ENCODE results near the gene STK33.

Gene STK33

DNA sequence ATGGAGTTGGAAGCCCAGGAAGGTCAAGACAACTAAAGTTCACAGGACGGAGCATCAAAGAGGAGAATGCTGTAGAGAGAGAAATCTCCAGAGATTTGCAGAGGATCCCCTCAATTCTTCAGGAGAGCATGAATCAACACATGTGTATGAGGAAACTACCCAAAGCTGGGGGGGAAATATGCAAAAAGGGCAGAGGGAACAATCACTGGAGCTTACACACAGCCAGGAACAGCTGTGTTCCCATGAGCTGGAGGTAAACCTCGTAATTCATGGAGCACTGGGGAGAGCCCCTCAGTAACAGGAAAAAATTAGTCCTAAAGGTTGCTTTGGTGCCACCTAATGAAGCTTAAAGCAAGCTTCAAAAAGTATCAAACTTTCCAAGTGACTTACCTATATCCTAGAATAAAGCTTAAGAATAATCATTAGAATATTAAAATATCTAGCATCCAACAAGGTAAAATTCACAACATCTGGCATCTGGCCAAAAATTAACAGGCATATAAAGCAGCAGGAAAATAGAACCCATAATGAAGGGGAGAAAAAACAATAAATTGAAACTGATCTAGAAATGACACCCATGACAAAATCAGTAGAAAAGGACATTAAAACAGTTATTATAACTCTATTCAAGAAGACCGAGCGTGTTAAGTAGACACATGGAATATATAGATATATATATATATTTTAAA lies 134.2 kb downstream of the STK33 start:
- DNase-seq (ENCODE audit: insufficient read length, low spot score) = no peak

DNA sequence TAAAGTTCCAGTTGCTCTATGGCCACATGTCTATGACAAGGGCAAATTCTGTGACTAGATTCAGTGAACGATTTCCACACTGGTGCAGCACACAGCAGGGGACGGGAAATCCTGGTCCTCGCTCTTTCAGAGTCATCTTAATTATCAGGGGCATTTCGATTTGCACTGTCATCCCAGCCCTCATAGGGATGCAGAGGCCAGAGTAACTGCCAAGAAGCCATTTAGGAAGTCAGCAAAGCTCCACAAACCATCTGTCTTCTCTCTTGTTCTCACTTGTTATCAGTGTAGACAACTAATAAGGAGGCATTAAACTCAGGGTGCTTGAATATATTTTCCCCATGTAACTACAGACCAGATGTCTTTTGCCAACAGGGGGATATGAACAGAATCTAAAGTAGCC lies 151.7 kb downstream of the STK33 start:
- peak; percentile 56 for FAIRE-seq

More for the DNA sequence above, 134.2 kb downstream of the STK33 start:
- no peak for FAIRE-seq

DNA sequence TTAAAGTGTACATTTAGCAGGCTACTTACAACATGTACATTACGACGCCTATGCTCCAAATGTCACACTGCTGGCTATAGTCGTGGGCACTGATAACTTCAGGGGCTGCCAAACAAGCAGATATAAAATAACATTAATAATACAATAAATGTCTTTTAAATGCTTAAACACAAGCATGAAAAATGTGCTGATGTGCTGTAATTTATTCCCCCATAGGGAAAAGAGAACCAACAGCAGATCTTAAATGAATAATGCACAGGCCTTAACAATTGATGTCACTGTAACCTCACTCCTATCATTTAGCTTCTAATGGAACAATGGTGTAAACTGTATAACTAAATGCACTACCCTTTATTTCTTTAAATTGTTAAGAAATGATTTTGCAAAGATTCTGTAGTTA lies 153.4 kb downstream of the STK33 start:
- no peak for DNase-seq (ENCODE audit: insufficient read length, low spot score)
- no peak for FAIRE-seq

More for the DNA sequence above, 151.7 kb downstream of the STK33 start:
- no peak for DNase-seq (ENCODE audit: insufficient read length, low spot score)

GRCh38 chr11:8429483-8429882 lies 164.5 kb downstream of the STK33 start:
- DNase-seq (ENCODE audit: insufficient read length, low spot score) = no peak
- FAIRE-seq = no peak

DNA sequence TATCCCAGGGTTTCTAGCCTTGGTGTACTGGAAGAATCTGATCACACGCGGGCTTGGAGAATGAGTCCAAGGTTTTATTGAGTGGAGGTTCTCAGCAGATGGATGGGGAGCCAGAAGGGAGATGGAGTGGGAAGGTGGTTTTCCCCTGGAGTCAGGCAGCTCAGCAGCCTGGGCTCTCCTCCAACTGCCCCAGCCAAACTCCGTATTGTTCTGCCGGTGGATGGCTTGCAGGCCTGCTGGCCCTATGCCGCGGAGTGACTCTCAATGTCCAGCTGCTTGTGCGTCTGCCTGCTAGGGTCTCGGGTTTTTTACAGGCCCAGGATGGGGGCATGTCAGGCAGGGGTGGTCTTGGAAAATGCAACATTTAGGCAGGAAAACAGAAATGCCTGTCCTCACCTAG lies 168.0 kb downstream of the STK33 start:
- FAIRE-seq (no peak), DNase-seq (ENCODE audit: insufficient read length, low spot score) (no peak)

GRCh38 chr11:8415195-8415594 lies 178.8 kb downstream of the STK33 start:
- no peak for DNase-seq (ENCODE audit: insufficient read length, low spot score)
- no peak for FAIRE-seq

DNA sequence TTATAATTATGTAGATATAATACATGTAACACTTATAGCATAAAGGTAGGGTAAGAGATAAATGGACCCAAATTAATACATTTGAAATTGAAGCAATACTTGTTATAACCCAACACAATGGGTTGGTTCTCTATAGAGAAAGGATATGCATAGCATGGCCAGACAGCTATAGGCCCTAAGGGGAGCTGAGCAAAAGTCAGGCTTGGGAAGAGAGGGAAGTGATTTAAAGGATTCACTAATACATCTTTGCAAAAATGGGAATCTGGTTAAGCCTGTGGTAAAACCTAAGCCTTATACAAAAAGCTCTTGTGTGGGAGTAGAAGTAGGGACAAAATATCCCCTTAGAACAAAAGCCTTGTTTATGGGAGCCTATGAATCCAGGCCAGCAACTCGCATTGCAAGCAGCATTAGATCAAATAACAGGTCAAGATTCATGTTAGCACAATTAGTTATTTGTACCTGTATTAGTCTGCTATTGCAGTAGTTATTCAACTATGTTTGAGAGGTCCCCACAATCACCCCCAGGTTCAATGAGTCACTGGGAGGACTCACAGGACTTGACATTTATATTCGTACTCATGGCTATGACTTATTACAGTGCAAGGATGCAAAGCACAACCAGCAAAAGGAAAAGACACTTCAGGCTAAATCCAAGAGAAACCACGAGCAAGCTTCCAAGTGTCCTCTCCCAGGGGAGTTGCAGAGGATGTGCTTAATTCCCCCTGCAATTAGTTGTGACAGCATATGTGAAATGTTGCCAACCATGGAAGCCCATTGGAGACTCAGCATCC lies 185.7 kb downstream of the STK33 start:
- no peak for FAIRE-seq
- no peak for DNase-seq (ENCODE audit: insufficient read length, low spot score)

DNA sequence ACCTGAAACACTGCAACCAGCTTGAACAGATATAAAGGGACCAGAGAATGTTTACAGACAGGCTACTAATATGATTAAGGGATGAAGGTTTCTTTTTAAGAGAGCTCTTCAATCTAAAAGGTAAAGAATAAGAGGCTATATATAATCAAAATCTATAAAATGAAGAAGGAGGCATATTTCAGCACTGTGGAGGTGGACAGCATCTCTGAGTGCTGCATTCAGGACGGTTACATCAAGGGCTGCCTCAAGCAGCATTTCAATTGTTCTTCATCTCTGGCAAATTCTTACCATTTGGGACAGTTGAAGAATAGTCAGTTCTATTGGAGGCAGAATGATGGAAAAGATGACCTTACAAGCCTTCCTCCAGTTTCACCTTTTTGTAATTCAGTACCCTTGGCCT lies 190.7 kb downstream of the STK33 start:
- FAIRE-seq = no peak
- DNase-seq (ENCODE audit: insufficient read length, low spot score) = no peak

DNA sequence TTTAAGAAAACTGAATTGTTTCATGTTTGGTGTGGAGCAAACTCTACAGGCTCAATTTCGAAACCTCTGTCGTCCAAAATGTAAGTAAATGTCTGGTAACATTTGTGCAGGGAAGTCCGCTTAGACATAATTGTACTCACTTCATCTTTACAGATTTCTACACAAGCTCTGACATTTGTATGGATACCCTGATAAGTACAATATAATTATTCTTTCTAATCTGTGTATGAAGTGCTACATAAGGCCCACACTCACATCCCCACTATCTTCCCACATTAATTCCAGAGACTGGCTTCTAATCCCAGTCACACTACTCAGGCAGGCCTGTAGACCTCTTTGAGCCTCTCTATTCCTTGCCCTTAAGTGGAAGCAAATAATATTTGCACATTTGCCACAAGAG lies 201.1 kb downstream of the STK33 start:
- no peak for FAIRE-seq
- no peak for DNase-seq (ENCODE audit: insufficient read length, low spot score)

DNA sequence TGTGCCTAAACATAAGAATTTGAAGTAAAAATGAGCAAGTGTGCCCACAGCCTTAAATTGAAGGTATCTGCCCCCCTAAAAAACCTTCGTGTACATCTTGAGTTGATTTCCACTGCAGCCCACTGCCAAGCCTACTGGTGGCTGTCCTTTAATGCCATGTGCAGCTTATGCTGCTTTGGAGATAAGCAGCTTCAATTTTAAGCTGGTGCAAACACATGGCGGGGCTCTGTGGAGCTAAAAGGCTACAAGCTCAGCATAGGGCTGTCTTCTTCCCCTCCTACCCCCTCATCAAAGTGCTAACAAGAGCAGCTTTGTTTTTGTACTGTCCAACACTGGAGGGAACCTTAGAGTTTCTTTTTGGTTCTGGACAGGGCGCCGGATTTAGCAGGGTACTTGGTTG lies 201.9 kb downstream of the STK33 start:
- DNase-seq (ENCODE audit: insufficient read length, low spot score) = no peak
- FAIRE-seq = no peak

GRCh38 chr11:8390851-8391612 lies 203.0 kb downstream of the STK33 start:
- DNase-seq (ENCODE audit: insufficient read length, low spot score) (no peak), FAIRE-seq (no peak)

- DNase-seq (ENCODE audit: insufficient read length, low spot score) (no peak), FAIRE-seq (no peak)
Observed at GRCh38 chr11:8389029-8389996, 204.7 kb downstream of the STK33 start.

- DNase-seq (ENCODE audit: insufficient read length, low spot score) = no peak
- FAIRE-seq = no peak
Observed at GRCh38 chr11:8387693-8388092, 206.3 kb downstream of the STK33 start.

DNA sequence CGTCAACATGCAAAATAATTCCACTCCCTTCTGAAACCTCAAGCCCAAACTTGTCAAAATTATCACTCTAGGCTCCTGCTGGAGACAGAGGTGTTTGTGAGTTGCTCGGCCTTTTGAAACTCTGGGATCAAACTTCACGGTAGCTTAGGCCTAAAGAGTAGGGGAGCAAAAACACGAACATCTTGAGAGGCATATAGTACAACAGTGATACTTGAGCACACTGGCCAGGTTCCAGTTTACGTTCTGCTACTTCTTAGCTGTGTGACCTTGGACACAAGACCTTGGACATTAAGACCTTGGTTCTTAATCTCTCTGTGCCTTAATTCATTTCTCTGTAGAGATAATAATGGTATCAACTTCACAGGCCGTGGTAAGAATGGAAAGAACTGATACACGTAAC lies 206.9 kb downstream of the STK33 start:
- FAIRE-seq (no peak), DNase-seq (ENCODE audit: insufficient read length, low spot score) (no peak)

DNA sequence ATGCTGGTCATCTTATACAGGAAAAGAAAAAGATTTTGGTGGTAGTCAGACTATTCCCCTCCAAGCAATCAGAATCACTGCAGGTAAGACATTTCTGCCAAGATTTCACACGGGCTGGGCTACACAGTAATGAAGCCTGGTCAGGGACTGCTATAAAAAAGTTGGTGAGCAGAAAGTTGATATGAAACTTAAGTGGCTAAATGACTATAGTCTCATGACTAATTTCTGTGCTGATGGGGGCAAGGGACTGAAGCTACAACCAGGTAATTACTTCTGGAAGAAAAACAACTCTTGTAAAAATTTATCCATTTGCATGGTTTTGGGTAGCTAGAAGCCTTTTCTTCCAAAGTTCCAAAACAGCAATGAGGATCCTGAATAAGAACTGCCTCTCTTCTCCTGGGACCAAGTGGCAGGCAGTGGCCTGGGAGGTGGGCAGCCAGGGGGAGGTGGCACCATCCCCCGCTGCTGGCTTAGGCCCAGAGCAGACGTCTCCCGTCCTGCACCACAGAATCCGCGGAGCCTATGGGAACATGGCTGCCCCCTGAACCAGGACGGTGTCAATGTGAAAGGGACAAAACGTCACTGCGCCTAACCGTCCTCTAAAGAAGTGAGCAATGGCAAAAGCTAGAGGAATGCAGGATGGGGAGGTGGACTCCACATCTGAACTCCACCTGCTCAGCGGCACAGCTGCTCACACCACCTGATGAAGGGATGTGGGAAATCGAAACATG lies 207.7 kb downstream of the STK33 start:
- FAIRE-seq = peak; percentile 35
- no peak for DNase-seq (ENCODE audit: insufficient read length, low spot score)

- no peak for FAIRE-seq
- no peak for DNase-seq (ENCODE audit: insufficient read length, low spot score)
Observed at GRCh38 chr11:8384199-8384821, 209.7 kb downstream of the STK33 start.

- no peak for FAIRE-seq
Observed at GRCh38 chr11:8383627-8384026, 210.4 kb downstream of the STK33 start.

DNA sequence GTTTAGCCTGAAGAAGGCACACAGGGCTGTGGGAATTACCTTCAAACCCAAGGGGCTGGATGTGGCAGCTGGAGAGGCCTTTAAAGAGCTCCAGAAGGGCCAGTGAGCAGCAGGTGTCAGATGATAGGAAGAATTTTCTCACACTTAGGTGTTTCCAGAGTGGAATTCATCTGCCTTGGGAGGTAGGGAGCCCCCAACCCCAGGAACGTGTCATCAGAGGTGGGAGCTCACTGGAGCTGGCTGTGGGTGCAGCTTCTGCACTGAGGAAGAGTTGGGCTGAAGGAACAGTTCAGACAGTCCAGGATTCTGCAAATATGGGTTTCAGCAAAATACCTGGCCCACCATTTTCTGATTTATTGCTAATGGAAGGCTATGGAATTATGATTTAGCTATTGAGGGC lies 210.8 kb downstream of the STK33 start:
- FAIRE-seq = no peak

More at GRCh38 chr11:8383627-8384026, 210.4 kb downstream of the STK33 start:
- no peak for DNase-seq (ENCODE audit: insufficient read length, low spot score)

DNA sequence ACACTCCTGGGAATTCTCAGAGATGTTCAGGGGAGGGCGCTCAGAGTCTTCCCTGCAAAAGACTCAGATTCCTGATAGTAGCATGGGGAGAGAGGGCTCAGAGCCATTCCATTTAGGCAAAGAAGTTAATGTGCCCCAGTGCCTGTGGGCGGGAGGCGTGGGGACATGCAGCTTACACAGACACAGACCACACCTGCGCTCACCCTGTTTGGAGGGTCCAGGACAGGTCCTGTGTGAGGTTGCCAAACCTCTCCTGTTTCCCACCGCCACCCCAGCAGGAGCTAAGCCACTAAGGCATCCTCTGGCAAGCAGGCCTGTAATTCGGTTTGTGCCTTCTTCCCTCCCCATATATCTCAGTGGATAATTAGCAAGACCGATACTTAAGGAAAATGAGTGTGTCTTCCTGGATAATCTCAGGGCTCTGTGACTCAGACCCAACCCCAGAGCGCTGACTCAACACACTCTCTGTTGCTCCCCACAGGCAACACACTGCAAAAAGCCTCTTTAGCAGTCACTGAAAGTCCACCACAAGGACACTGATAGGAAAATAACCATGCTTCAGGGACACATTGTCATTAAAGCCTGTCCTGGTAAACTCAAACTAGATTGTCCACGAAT lies 211.5 kb downstream of the STK33 start:
- DNase-seq (ENCODE audit: insufficient read length, low spot score) (no peak), FAIRE-seq (no peak)

More for the DNA sequence above, 210.8 kb downstream of the STK33 start:
- no peak for DNase-seq (ENCODE audit: insufficient read length, low spot score)
